HG02623 (cell line): Measurements from ENCODE around the gene POLA1.

Source experiments
- ATAC-seq: cut with Tn5 transposase; IDR thresholded peaks from one replicate; pipeline ENCODE4 v1.9.1; 2021; ENCODE audit warnings: moderate library complexity; ENCODE audit not compliant: unreplicated experiment

The POLA1 gene

GRCh38 chrX:25020905-25021449 is 327.3 kb downstream of the POLA1 start:
- ATAC-seq, result no peak

GRCh38 chrX:25022499-25023325 is 329.0 kb downstream of the POLA1 start:
- ATAC-seq, result no peak

GRCh38 chrX:25023908-25024307 is 330.2 kb downstream of the POLA1 start:
- no peak for ATAC-seq

GRCh38 chrX:25025615-25026014 is 331.9 kb downstream of the POLA1 start:
- no peak for ATAC-seq

- ATAC-seq, result no peak
Observed at GRCh38 chrX:25026576-25026975, 332.9 kb downstream of the POLA1 start.

GRCh38 chrX:25028726-25029125 is 335.0 kb downstream of the POLA1 start:
- no peak for ATAC-seq

- no peak for ATAC-seq
Observed at GRCh38 chrX:25029288-25029825, 335.6 kb downstream of the POLA1 start.

- ATAC-seq, result no peak
Observed at GRCh38 chrX:25034889-25035288, 341.2 kb downstream of the POLA1 start.

GRCh38 chrX:25039036-25039435 is 345.3 kb downstream of the POLA1 start:
- ATAC-seq, result no peak

- ATAC-seq, result no peak
Observed at GRCh38 chrX:25043192-25043591, 349.5 kb downstream of the POLA1 start.
